Upper lobe of right lung (tissue), 1 donor: Measurements from ENCODE around the gene RUNX2. TPM values are rescaled to one million over a fixed set of nuclear protein-coding genes. Genes with fewer than 3 reads are reported as not detected.

Source experiments
- ATAC-seq: fragments of 200-7000 bp; cut with Tn5 transposase; one replicate; pipeline ENCODE4 v1.9.1; 2020; ENCODE audit warnings: mild to moderate bottlenecking, moderate library complexity
- DNase-seq: peaks from one replicate; pipeline ENCODE4 v3.0.0-alpha.2; 2020
- H3K27ac ChIP-seq: fragments of 200-600 bp; one replicate; pipeline ENCODE4 v1.8.0; 2022
- H3K27me3 ChIP-seq: fragments of 200-600 bp; one replicate; pipeline ENCODE4 v1.8.0; 2022; ENCODE audit warnings: mild to moderate bottlenecking
- H3K36me3 ChIP-seq: fragments of 200-600 bp; one replicate; pipeline ENCODE4 v1.8.0; 2022
- H3K4me1 ChIP-seq: fragments of 200-600 bp; one replicate; pipeline ENCODE4 v1.8.0; 2022
- H3K4me3 ChIP-seq: fragments of 200-600 bp; one replicate; pipeline ENCODE4 v1.8.0; 2022; ENCODE audit warnings: mild to moderate bottlenecking
- H3K9me3 ChIP-seq: fragments of 200-600 bp; one replicate; pipeline ENCODE4 v1.8.0; 2022
- CTCF ChIP-seq: fragments of 200-600 bp; IDR thresholded peaks from one replicate; pipeline ENCODE4 v1.8.0; 2022; ENCODE audit warnings: antibody characterized with exemption
- intact Hi-C: fragments of 100-400 bp; cut with DNase I; formaldehyde crosslinking; loops from one replicate; pipeline ENCODE4 v1.11.0; 2022
- total RNA-seq: library from RNA; stranded (reverse); fragmentation: NEBNext Ultra II Directional; extraction: Animal tissue kit (Norgen Biotek cat#: 25700); gene quantifications from one replicate; pipeline ENCODE4 v1.2.1, GENCODE V29; 2021
- donor health status: DM: no; HTN: yes; CAD: no; lungs with severe emphysema.

The RUNX2 gene
- total RNA-seq, 1 donor from 2014 or later: 4.6 TPM

GRCh38 chr6:45434381-45434700, 106.2 kb downstream of the RUNX2 start:
- no peaks in the 10 kb centered on the region for H3K9me3 ChIP-seq
- H3K27me3 ChIP-seq: no peaks in the 10 kb centered on the region
- ATAC-seq (no peak), DNase-seq (no peak)
- H3K4me1 ChIP-seq: peaks cover 36% of the 10 kb centered on the region
- H3K27ac ChIP-seq: no peak overlapping the region
- intact Hi-C loops: no loop called here
- TF ChIP-seq CTCF: no peak
- H3K36me3 ChIP-seq: no peaks in the 10 kb centered on the region
- H3K4me3 ChIP-seq: no peak overlapping the region

- no peak overlapping the region for H3K27ac ChIP-seq
- no peaks in the 10 kb centered on the region for H3K27me3 ChIP-seq
- intact Hi-C loops: no loop called here
- H3K9me3 ChIP-seq: no peaks in the 10 kb centered on the region
- no peak overlapping the region for H3K4me3 ChIP-seq
- DNase-seq: no peak
- ATAC-seq: peak; percentile 84
- H3K36me3 ChIP-seq: no peaks in the 10 kb centered on the region
- TF ChIP-seq CTCF: no peak
- H3K4me1 ChIP-seq: peaks cover 36% of the 10 kb centered on the region
These were observed 108.7 kb downstream of the RUNX2 start for GRCh38 chr6:45436544-45437438.

- no peaks in the 10 kb centered on the region for H3K9me3 ChIP-seq
- DNase-seq (no peak), ATAC-seq (no peak)
- H3K4me1 ChIP-seq: peaks cover 36% of the 10 kb centered on the region
- no peak overlapping the region for H3K27ac ChIP-seq
- H3K4me3 ChIP-seq: no peak overlapping the region
- no peaks in the 10 kb centered on the region for H3K36me3 ChIP-seq
- intact Hi-C loops: no loop called here
- no peaks in the 10 kb centered on the region for H3K27me3 ChIP-seq
- no peak for TF ChIP-seq CTCF
These were observed 109.3 kb downstream of the RUNX2 start for GRCh38 chr6:45437439-45437815.

- Histone ChIP-seq H3K27ac (no peak overlapping the region), H3K36me3 (no peaks in the 10 kb centered on the region), H3K4me3 (no peak overlapping the region), H3K27me3 (no peaks in the 10 kb centered on the region), H3K4me1 (peaks cover 29% of the 10 kb centered on the region), H3K9me3 (no peaks in the 10 kb centered on the region)
- DNase-seq (no peak), ATAC-seq (no peak)
- intact Hi-C loops: no loop called here
- TF ChIP-seq CTCF: no peak
These were observed 110.0 kb downstream of the RUNX2 start for GRCh38 chr6:45438151-45438550.

GRCh38 chr6:45438849-45439406, 110.8 kb downstream of the RUNX2 start:
- DNase-seq: no peak
- no peak overlapping the region for H3K27ac ChIP-seq

More at GRCh38 chr6:45438849-45439406, 110.8 kb downstream of the RUNX2 start:
- H3K36me3 ChIP-seq: no peaks in the 10 kb centered on the region
- TF ChIP-seq CTCF: no peak
- H3K9me3 ChIP-seq: no peaks in the 10 kb centered on the region
- no peaks in the 10 kb centered on the region for H3K27me3 ChIP-seq
- H3K4me1 ChIP-seq: peaks cover 28% of the 10 kb centered on the region
- intact Hi-C loops: no loop called here
- ATAC-seq: no peak
- no peak overlapping the region for H3K4me3 ChIP-seq
